ENCODE results near the gene KRTAP26-1.

GRCh38 chr21:30354308-30355005, 34.3 kb upstream of the KRTAP26-1 start:
- TF ChIP-seq EZH2 (IDR thresholded peaks at IDR 0.05; ENCODE audit: low read depth): no peak
- no peak for TF ChIP-seq CTCF (conservative IDR thresholded peaks at IDR 0.05)

Measured in PC-9 (cell line).